GM12878 (cell line): ENCODE measurements around the gene ADCY1. TPM values are rescaled to one million over a fixed set of nuclear protein-coding genes. Genes with fewer than 3 reads are reported as not detected.

ENCODE experiments used
- ATAC-seq: fragments of 200-7000 bp; cut with Tn5 transposase; 3 replicates; pipeline ENCODE4 v1.9.1; 2020; ENCODE audit warnings: mild to moderate bottlenecking, moderate library complexity
- BruUV-seq: library from RNA; stranded (reverse); fragments of 400-500 nt; replicated peaks from 2 replicates; lab custom pipeline; 2021; lab: Mats Ljungman, UMichigan
- CTCF ChIA-PET: fragments of 300-600 bp; sonication (Branson Sonifier 250); formaldehyde crosslinking; extraction: SDS; loops from one replicate; lab custom pipeline; 2021; ENCODE audit warnings: inconsistent platforms; lab: Yijun Ruan, JAX
- POLR2A ChIA-PET: fragments of 350-600 bp; formaldehyde crosslinking; extraction: SDS; loops from one replicate; lab custom pipeline; 2021; ENCODE audit warnings: inconsistent platforms; lab: Charles Lee
- RAD21 ChIA-PET: fragments of 300-600 bp; sonication (Branson Sonifier 250); formaldehyde crosslinking; loops from one replicate; lab custom pipeline; 2023; ENCODE audit warnings: antibody characterized with exemption; ENCODE audit not compliant: unreplicated experiment; lab: Charles Lee
- SMC1A ChIA-PET: fragments of 300-600 bp; sonication (Branson Sonifier 250); formaldehyde crosslinking; loops from one replicate; lab custom pipeline; 2023; ENCODE audit not compliant: unreplicated experiment, uncharacterized antibody; lab: Charles Lee
- DNase-seq: peaks from one replicate; pipeline ENCODE4 v3.0.0-alpha.2; 2011; ENCODE audit warnings: low read depth, low spot score
- FAIRE-seq: peaks from 3 replicates; lab custom pipeline; 2011; peaks lifted over from hg19 to GRCh38; lab: Jason Lieb, UNC
- H2AFZ ChIP-seq: 2 replicates; pipeline ENCODE4 v1.6.0; 2011; ENCODE audit warnings: low read depth, low read length, control low read depth; ENCODE audit not compliant: control insufficient read depth
- H3K27ac ChIP-seq: 2 replicates; pipeline ENCODE4 v1.5.1; 2011; ENCODE audit warnings: control low read depth; ENCODE audit not compliant: control insufficient read depth, insufficient read depth
- H3K27me3 ChIP-seq, 2 experiments: replicated peaks in 1 of 2; 2 replicates each; pipeline versions ENCODE4 v1.6.0 to v1.6.1; 2011; ENCODE audit warnings: low read length in 1 of 2; ENCODE audit not compliant: control insufficient read depth in 2 of 2, insufficient read depth in 2 of 2
- H3K36me3 ChIP-seq, 2 experiments: 2 replicates each; pipeline ENCODE4 v1.5.1; 2011; ENCODE audit warnings: low read length in 1 of 2; ENCODE audit not compliant: control insufficient read depth in 2 of 2, insufficient read depth in 2 of 2
- H3K4me1 ChIP-seq: 2 replicates; pipeline ENCODE4 v1.6.1; 2011; ENCODE audit warnings: mild to moderate bottlenecking, low read length, moderate library complexity, mixed read lengths; ENCODE audit not compliant: control insufficient read depth, insufficient read depth
- H3K4me2 ChIP-seq: 2 replicates; pipeline ENCODE4 v1.6.0; 2011; ENCODE audit warnings: control low read depth; ENCODE audit not compliant: control insufficient read depth, insufficient read depth
- H3K4me3 ChIP-seq: fragments of 200-600 bp; sonication (generic); 2 replicates; pipeline ENCODE4 v1.5.1; 2016
- H3K79me2 ChIP-seq: 2 replicates; pipeline ENCODE4 v1.6.0; 2011; ENCODE audit warnings: low read length; ENCODE audit not compliant: control insufficient read depth, insufficient read depth
- H3K9ac ChIP-seq: 2 replicates; pipeline ENCODE4 v1.8.0; 2011; ENCODE audit warnings: low read length, control low read depth, mixed read lengths; ENCODE audit not compliant: control insufficient read depth, insufficient read depth
- H3K9me3 ChIP-seq: replicated peaks from 3 replicates; pipeline ENCODE4 v1.5.1; 2011; ENCODE audit warnings: mild to moderate bottlenecking, low read length; ENCODE audit not compliant: control insufficient read depth, insufficient read depth
- H4K20me1 ChIP-seq: 2 replicates; pipeline ENCODE4 v1.6.0; 2011; ENCODE audit not compliant: control insufficient read depth, insufficient read depth
- CHD1 ChIP-seq: IDR thresholded peaks from 2 replicates; pipeline ENCODE4 v1.6.1; 2012; ENCODE audit warnings: low read depth, low read length, improper control_type of control experiment
- CHD2 ChIP-seq: IDR thresholded peaks from 2 replicates; pipeline ENCODE4 v1.6.1; 2011; ENCODE audit warnings: low read depth, low read length, improper control_type of control experiment, borderline replicate concordance
- CREB1 ChIP-seq: IDR thresholded peaks from 2 replicates; pipeline ENCODE4 v1.6.1; 2012; ENCODE audit warnings: low read depth, mild to moderate bottlenecking, inconsistent platforms
- ELK1 ChIP-seq: IDR thresholded peaks from 2 replicates; pipeline ENCODE4 v1.6.1; 2012; ENCODE audit warnings: low read depth, low read length, improper control_type of control experiment
- EZH2 ChIP-seq: IDR thresholded peaks from 2 replicates; pipeline ENCODE4 v1.6.1; 2012; ENCODE audit warnings: low read depth, mild to moderate bottlenecking, control low read depth, inconsistent platforms, low read length, borderline replicate concordance; ENCODE audit not compliant: control insufficient read depth
- HCFC1 ChIP-seq: fragments of 150-350 bp; IDR thresholded peaks from 2 replicates; pipeline ENCODE4 v1.6.1; 2014; ENCODE audit warnings: low read length
- MAX ChIP-seq: IDR thresholded peaks from 2 replicates; pipeline ENCODE4 v1.6.1; 2012; ENCODE audit warnings: low read depth, low read length, improper control_type of control experiment
- PAX8 ChIP-seq: fragments of 450-650 bp; IDR thresholded peaks from 2 replicates; pipeline ENCODE4 v1.6.1; 2017; ENCODE audit warnings: mild to moderate bottlenecking, moderate library complexity
- RELB ChIP-seq: fragments of 450-650 bp; IDR thresholded peaks from 2 replicates; pipeline ENCODE4 v1.6.1; 2017; ENCODE audit warnings: low read depth, mild to moderate bottlenecking, moderate library complexity
- RUNX3 ChIP-seq: IDR thresholded peaks from 2 replicates; pipeline ENCODE4 v1.6.1; 2012; ENCODE audit warnings: low read length, inconsistent platforms
- SIX5 ChIP-seq: IDR thresholded peaks from 2 replicates; pipeline ENCODE4 v1.6.1; 2011; ENCODE audit warnings: mild to moderate bottlenecking, low read depth, low read length, moderate library complexity; ENCODE audit not compliant: severe bottlenecking
- STAT1 ChIP-seq: fragments of 450-650 bp; conservative IDR thresholded peaks from 2 replicates; pipeline ENCODE4 v1.6.1; 2014; ENCODE audit warnings: antibody characterized with exemption, mild to moderate bottlenecking
- YY1 ChIP-seq: IDR thresholded peaks from 2 replicates; pipeline ENCODE4 v1.6.1; 2011; ENCODE audit warnings: low read depth, mild to moderate bottlenecking, low read length
- WGBS: methylation state at CpG from one replicate; pipeline ENCODE4 v1.1.6; 2016; ENCODE audit warnings: low lambda C conversion rate; ENCODE audit not compliant: insufficient replicate concordance, insufficient coverage; ENCODE audit errors: missing lambda C conversion rate; 5-methylcytosine and 5-hydroxymethylcytosine counted together
- in situ Hi-C: fragments of 300-500 bp; cut with MboI; formaldehyde crosslinking; loops from 9 replicates; pipeline ENCODE4 v1.14.3; 2018; ENCODE audit warnings: mixed read lengths
- intact Hi-C: fragments of 100-400 bp; cut with micrococcal nuclease; formaldehyde crosslinking; loops from one replicate; pipeline ENCODE4 v1.14.2; 2022; ENCODE audit not compliant: unreplicated experiment
- polyA plus RNA-seq, 11 experiments: library from polyadenylated mRNA; depleted of rRNA in 4 of 11; unstranded in 6 of 11; stranded (reverse) in 5 of 11; fragments of >200 nt; fragmentation: Nextera tagmentation in 4 of 11; fragmentation: Illumina TruSeq in 1 of 11; extraction: Ambion mirVana in 4 of 11; extraction: Trizol in 1 of 11; gene quantifications; 1 replicate in 1 of 11; 2 replicates in 10 of 11; pipeline versions ENCODE4 v1.2.1 to v1.2.3, GENCODE V29; 2011 to 2016; ENCODE audit warnings: inconsistent platforms in 2 of 11, missing spikeins in 2 of 11, low read depth in 1 of 11
- total RNA-seq, 4 experiments: library from RNA; depleted of rRNA in 3 of 4; stranded (reverse); fragments of >200 nt in 3 of 4; fragmentation: Illumina TruSeq in 1 of 4; extraction: Trizol in 1 of 4; gene quantifications; 2 replicates each; pipeline versions ENCODE4 v1.2.1 to v1.2.3, GENCODE V29; 2013 to 2021

Gene ADCY1
- total and polyA plus RNA-seq, 10 of the 15 experiments (the other 5 are each of a cell fraction or from before 2014, with no cell fraction given), result 0.13 to 1.4 (median 0.45) TPM; not detected in 1

GRCh38 chr7:45622058-45622457, 47.9 kb downstream of the ADCY1 start (continued):
- no peak for TF ChIP-seq RUNX3
- TF ChIP-seq CHD1, result no peak

GRCh38 chr7:45623157-45623556, 49.0 kb downstream of the ADCY1 start:
- ATAC-seq (no peak), FAIRE-seq (no peak)
- CTCF ChIA-PET, result no interaction called here

GRCh38 chr7:45623740-45624391, 49.7 kb downstream of the ADCY1 start:
- Histone ChIP-seq H3K4me3 (no peak overlapping the region), H3K27ac (no peak overlapping the region), H3K4me1 (no peaks in the 10 kb centered on the region), H3K79me2 (no peaks in the 10 kb centered on the region), H3K27me3 (no peaks in the 10 kb centered on the region; a peak in 2 of 4 replicates)
- POLR2A ChIA-PET, result no interaction called here
- CTCF ChIA-PET, result no interaction called here
- ATAC-seq (no peak), DNase-seq (no peak)
- SMC1A ChIA-PET, result no interaction called here
- BruUV-seq, result no TSS peak
- RAD21 ChIA-PET, result no interaction called here
- TF ChIP-seq STAT1 (no peak), MAX (no peak), HCFC1 (no peak), SIX5 (no peak), CREB1 (no peak), ELK1 (no peak), CHD2 (no peak), EZH2 (no peak), RELB (no peak), PAX8 (no peak)
- TF ChIP-seq, all 136 proteins: peak for 0
- no peaks in the 10 kb centered on the region for H3K36me3 ChIP-seq
- no peak overlapping the region for H2AFZ ChIP-seq
- intact Hi-C loops (no loop called here), in situ Hi-C loops (no loop called here)
- no peak for FAIRE-seq
- H4K20me1 ChIP-seq, result no peaks in the 10 kb centered on the region
- no peaks in the 10 kb centered on the region for H3K9me3 ChIP-seq
- WGBS, result 5% methylated on average over 8 of the region's 9 CpGs
- no peak overlapping the region for H3K9ac ChIP-seq
- H3K4me2 ChIP-seq, result no peak overlapping the region

More at GRCh38 chr7:45623157-45623556, 49.0 kb downstream of the ADCY1 start:
- no TSS peak for BruUV-seq
- H3K27me3 ChIP-seq, result no peaks in the 10 kb centered on the region; a peak in 2 of 4 replicates
- in situ Hi-C loops (no loop called here), intact Hi-C loops (no loop called here)
- H2AFZ ChIP-seq, result no peak overlapping the region
- no peaks in the 10 kb centered on the region for H3K4me1 ChIP-seq
- H4K20me1 ChIP-seq, result no peaks in the 10 kb centered on the region
- H3K79me2 ChIP-seq, result no peaks in the 10 kb centered on the region
- no peak overlapping the region for H3K4me2 ChIP-seq
- H3K9me3 ChIP-seq, result no peaks in the 10 kb centered on the region
- DNase-seq, result no peak
- RAD21 ChIA-PET, result no interaction called here
- WGBS, result 19% methylated on average over 7 of the region's 7 CpGs
- H3K27ac ChIP-seq, result no peak overlapping the region
- no peak for TF ChIP-seq YY1
- POLR2A ChIA-PET, result no interaction called here
- H3K4me3 ChIP-seq, result no peak overlapping the region
- SMC1A ChIA-PET, result no interaction called here
- no peaks in the 10 kb centered on the region for H3K36me3 ChIP-seq
- H3K9ac ChIP-seq, result no peak overlapping the region
